ES-I3 (cell line): ENCODE data around the gene CDK8.

Experiments
- H3K36me3 ChIP-seq: 2 replicates; pipeline ENCODE4 v1.6.1; 2013; ENCODE audit warnings: mild to moderate bottlenecking, low read length, control low read depth, moderate library complexity; ENCODE audit not compliant: insufficient read depth
- H3K4me1 ChIP-seq: 2 replicates; pipeline ENCODE4 v1.6.1; 2013; ENCODE audit warnings: mild to moderate bottlenecking, control low read depth, low read length; ENCODE audit not compliant: insufficient read depth
- H3K9ac ChIP-seq: 2 replicates; pipeline ENCODE4 v1.6.1; 2013; ENCODE audit warnings: low read depth, mild to moderate bottlenecking, low read length, moderate library complexity
- H3K9me3 ChIP-seq: 2 replicates; pipeline ENCODE4 v1.6.1; 2013; ENCODE audit warnings: mild to moderate bottlenecking, low read length, moderate library complexity; ENCODE audit not compliant: control insufficient read depth, insufficient read depth

The CDK8 gene

GRCh38 chr13:26348966-26349365, 95.0 kb downstream of the CDK8 start:
- peaks cover 3% of the 10 kb centered on the region; the same call in 1 of the 2 replicates for H3K4me1 ChIP-seq
- H3K36me3 ChIP-seq: no peaks in the 10 kb centered on the region
- no peaks in the 10 kb centered on the region for H3K9me3 ChIP-seq
- no peak overlapping the region for H3K9ac ChIP-seq

DNA sequence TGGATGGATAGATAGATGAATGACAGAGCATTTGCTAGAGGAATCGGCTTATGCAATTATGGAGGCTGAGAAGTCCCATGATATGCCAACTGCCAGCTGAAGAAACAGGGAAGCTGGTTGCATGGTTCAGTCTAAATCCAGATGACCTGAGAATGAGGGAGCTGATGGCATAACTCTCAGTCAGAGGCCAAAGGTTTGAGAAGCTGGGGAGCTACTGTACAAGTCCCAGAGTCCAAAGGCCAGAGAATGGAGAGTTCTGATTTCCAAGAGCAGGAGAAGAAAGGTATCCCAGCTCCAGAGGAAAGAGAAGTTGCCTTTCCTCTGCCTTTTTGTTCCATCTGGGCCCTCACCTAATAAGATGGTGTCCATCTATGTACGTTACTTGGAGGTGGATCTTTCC, 108.3 kb downstream of the CDK8 start:
- no peak overlapping the region for H3K9ac ChIP-seq
- H3K9me3 ChIP-seq: no peaks in the 10 kb centered on the region
- no peaks in the 10 kb centered on the region for H3K36me3 ChIP-seq
- no peaks in the 10 kb centered on the region for H3K4me1 ChIP-seq

DNA sequence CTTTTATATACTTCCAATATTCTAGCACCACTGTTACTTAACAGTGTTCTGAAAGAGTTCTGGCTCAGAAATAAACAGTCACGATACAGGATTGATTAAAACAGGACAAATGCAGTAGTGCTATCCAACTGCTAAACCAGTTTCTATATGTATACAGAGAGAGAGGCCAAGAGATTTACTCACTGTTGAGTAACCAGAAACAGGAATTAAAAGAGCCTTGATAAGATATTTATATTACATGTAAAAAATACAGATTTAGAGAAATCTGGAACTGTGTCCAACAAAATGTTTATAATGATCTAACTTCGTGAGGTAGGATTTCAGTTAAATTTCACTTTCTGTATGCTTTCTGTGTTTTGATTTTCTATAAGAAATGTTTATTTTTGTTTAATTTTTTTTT, 116.6 kb downstream of the CDK8 start:
- H3K9ac ChIP-seq: no peak overlapping the region
- no peaks in the 10 kb centered on the region for H3K4me1 ChIP-seq
- H3K9me3 ChIP-seq: no peaks in the 10 kb centered on the region
- H3K36me3 ChIP-seq: no peaks in the 10 kb centered on the region

- Histone ChIP-seq H3K9me3 (no peaks in the 10 kb centered on the region), H3K36me3 (no peaks in the 10 kb centered on the region), H3K4me1 (no peaks in the 10 kb centered on the region), H3K9ac (no peak overlapping the region)
These were observed 118.8 kb downstream of the CDK8 start for GRCh38 chr13:26372747-26373146.

DNA sequence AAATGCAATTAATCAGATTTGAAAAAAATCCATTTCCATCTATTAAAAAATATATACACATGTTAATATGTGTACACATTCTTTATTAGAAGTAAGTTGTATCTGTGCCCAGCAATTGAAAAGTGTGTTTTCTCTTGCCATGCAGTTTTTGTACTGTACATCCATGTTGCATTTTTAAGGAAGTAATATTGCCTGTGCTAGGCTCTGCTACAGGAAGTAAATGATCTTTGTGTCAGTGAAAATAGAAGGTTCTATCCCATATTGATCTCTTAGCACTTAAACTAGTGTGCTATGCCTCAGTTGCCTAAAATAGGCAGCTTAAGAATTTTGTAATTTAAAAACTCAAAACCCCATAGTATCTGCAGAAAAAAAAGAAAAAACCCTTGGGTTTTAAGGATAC, 122.5 kb downstream of the CDK8 start:
- Histone ChIP-seq H3K9me3 (no peaks in the 10 kb centered on the region), H3K36me3 (no peaks in the 10 kb centered on the region), H3K9ac (no peak overlapping the region), H3K4me1 (no peaks in the 10 kb centered on the region)

- H3K36me3 ChIP-seq: no peaks in the 10 kb centered on the region
- no peaks in the 10 kb centered on the region for H3K9me3 ChIP-seq
- no peaks in the 10 kb centered on the region for H3K4me1 ChIP-seq
- no peak overlapping the region for H3K9ac ChIP-seq
These were observed 123.1 kb downstream of the CDK8 start for GRCh38 chr13:26377038-26377437.

DNA sequence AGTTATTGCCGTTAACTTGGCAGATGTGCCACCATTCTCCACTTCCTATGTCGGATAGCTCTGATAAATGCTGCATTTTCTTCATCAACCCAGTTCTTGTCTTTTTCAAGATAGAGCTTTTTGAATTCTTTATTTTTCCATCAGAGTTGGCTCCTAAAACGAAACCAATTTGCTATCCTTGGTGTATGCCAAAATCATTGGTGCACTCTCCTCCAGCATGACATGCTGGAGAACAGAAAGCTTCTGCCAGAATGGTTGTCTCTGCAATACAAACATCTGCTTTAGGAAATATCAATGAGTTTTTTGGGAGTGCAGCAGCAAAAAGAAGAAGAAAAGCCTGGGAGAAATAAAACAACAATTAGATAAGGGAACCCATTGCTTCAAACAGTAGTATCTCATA, 124.2 kb downstream of the CDK8 start:
- H3K9me3 ChIP-seq: no peaks in the 10 kb centered on the region
- no peaks in the 10 kb centered on the region; the same call in 1 of the 2 replicates for H3K36me3 ChIP-seq
- no peaks in the 10 kb centered on the region for H3K4me1 ChIP-seq

DNA sequence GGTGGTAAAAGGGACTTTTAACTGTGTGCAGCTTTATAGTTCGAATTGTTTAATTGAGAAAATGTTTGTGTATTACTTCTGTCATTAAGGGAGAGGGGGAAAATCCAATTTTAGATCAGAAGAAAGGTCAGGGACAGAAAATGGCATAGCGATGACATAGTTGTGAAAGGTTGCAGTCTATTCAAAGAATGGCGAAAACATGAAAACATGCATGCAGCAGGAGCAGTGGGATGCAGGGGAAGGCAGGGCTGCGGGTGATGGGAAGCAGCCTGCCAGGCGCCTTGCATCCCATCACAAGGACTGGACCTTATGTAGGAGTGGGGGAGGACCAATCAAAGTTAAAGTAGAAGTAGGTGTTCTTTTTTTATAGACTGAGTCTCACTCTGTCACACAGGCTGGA, 125.9 kb downstream of the CDK8 start:
- H3K4me1 ChIP-seq: no peaks in the 10 kb centered on the region
- H3K36me3 ChIP-seq: no peaks in the 10 kb centered on the region; the same call in 1 of the 2 replicates
- H3K9me3 ChIP-seq: no peaks in the 10 kb centered on the region
- H3K9ac ChIP-seq: no peak overlapping the region

More for the DNA sequence above, 124.2 kb downstream of the CDK8 start:
- H3K9ac ChIP-seq: no peak overlapping the region

DNA sequence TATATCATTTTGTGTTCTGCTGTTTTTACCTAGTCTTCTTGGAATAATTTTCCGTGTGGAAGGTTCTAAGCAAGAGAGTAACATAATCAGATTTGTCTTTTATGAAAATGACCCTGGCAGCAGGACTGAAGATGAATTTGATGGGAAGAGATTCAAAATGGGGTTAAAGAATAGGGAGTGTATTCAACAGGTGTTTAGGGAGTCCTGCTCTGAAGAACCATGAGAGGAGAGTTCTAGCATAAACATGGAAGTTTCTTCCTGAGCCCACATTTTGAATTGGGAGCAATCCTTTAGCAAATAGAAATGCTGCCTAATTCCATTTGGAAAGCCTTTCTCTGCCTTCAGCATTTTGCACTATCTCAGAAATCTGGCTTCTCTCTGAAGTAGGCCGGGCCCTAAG, 127.0 kb downstream of the CDK8 start:
- H3K9ac ChIP-seq: no peak overlapping the region
- H3K4me1 ChIP-seq: no peaks in the 10 kb centered on the region
- H3K36me3 ChIP-seq: no peaks in the 10 kb centered on the region; the same call in 1 of the 2 replicates
- no peaks in the 10 kb centered on the region for H3K9me3 ChIP-seq

DNA sequence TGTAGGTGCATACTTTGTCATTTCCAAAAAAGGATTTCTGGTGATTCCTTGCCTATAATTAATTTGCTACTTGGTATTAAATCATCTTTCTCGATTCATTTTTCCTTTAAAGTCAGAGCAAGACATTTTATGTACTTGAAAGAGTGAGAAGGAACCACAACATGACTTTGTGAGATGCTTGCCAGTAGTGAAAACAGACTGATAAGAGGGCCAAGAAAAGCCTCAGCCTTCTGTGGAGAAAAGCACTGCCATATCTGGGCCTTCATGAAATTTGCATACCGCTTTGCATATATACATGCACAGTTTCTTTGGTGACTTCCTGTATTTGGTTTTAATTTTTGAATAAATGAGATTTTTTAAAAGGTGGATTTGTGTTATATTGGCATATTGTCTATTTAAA, 128.4 kb downstream of the CDK8 start:
- Histone ChIP-seq H3K4me1 (no peaks in the 10 kb centered on the region), H3K9ac (no peak overlapping the region), H3K9me3 (no peaks in the 10 kb centered on the region), H3K36me3 (peaks cover 3% of the 10 kb centered on the region; the same call in 1 of the 2 replicates)

- peaks cover 3% of the 10 kb centered on the region; the same call in 1 of the 2 replicates for H3K36me3 ChIP-seq
- H3K4me1 ChIP-seq: no peaks in the 10 kb centered on the region
- H3K9me3 ChIP-seq: no peaks in the 10 kb centered on the region
- H3K9ac ChIP-seq: no peak overlapping the region
These were observed 128.9 kb downstream of the CDK8 start for GRCh38 chr13:26382835-26383234.

DNA sequence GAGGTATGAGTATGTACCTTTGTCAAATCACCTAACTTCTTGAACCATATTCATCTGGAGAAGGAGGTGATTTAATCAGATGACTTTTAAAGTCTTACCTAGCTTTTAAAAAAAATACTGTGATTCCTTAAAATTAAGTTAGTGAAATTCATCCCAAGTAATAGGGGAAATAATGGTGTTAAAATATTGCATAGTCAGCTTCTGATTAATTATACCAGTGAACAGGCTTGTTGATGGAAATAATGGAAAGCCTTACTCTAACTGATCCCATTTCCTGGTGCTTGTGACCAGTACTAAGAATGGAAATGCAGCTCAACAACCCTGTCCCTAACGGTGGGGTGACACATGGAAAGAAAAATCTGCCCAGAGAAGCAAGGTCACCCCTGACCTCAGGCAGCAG, 130.7 kb downstream of the CDK8 start:
- no peak overlapping the region for H3K9ac ChIP-seq
- H3K9me3 ChIP-seq: no peaks in the 10 kb centered on the region
- peaks cover 3% of the 10 kb centered on the region; the same call in 1 of the 2 replicates for H3K36me3 ChIP-seq
- H3K4me1 ChIP-seq: no peaks in the 10 kb centered on the region

DNA sequence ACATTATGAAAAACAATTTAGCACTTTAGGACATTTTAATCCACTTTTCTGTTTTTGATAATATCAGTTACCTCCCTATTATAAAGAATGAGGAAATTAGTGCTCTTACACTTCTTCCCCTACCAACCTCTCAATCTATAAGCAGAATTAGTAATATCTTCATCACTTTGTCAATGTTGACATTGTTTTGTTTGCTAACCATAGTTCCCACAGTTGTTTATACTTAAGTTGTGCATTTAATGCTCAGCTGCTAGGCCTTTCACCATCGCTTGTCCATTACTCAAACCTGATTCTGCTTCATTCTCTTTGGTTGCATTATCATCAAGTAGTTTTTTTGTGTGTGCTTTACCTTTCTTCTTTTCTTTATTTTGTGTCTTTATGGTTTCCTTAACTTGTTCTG, 132.1 kb downstream of the CDK8 start:
- Histone ChIP-seq H3K36me3 (peaks cover 3% of the 10 kb centered on the region; the same call in 1 of the 2 replicates), H3K9me3 (no peaks in the 10 kb centered on the region), H3K9ac (no peak overlapping the region), H3K4me1 (no peaks in the 10 kb centered on the region)

DNA sequence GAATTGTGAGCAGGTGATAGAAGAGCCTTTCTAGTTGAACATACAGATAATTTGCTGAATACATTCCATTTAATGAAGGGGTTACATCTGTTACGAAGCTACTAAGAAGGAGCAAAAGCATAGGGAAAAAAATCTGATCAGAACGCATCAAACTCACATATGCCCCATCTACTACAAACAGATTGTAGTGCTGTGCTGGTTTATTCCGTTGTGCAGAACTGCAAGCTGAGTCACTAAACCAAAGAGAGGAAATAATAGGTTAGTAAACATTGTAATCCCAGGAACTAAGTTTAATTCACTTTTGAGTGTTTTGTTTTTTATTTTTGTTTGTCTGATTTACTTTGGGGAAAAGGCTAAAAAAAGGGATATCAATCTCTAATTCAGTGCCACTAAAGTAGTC, 136.3 kb downstream of the CDK8 start:
- Histone ChIP-seq H3K36me3 (peaks cover 3% of the 10 kb centered on the region; the same call in 1 of the 2 replicates), H3K4me1 (no peaks in the 10 kb centered on the region), H3K9ac (no peak overlapping the region), H3K9me3 (no peaks in the 10 kb centered on the region)

DNA sequence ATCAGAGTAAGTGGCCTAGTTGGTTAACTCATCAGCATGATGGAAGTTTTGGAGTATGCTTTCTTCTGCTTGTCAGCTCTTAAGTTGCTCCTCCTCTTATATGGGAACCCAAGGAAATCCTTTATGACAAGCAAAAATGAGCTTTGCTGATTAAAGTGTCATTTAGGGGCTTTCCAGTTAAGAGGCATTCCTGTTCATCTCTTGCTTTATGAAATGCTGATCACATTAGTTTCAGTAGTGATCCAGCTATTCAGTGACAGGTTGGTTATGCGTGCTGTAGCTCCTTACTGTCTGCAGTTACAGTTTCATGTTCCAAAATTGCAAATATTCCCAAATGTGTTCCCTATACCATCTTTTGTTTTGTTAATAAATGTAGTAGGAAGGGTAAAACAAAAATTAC, 146.6 kb downstream of the CDK8 start:
- Histone ChIP-seq H3K9ac (no peak overlapping the region), H3K36me3 (no peaks in the 10 kb centered on the region)

GRCh38 chr13:26401069-26401468, 147.1 kb downstream of the CDK8 start:
- H3K4me1 ChIP-seq: no peaks in the 10 kb centered on the region
- H3K9ac ChIP-seq: no peak overlapping the region
- H3K36me3 ChIP-seq: no peaks in the 10 kb centered on the region
- no peaks in the 10 kb centered on the region for H3K9me3 ChIP-seq

More for the DNA sequence above, 146.6 kb downstream of the CDK8 start:
- no peaks in the 10 kb centered on the region for H3K4me1 ChIP-seq
- no peaks in the 10 kb centered on the region for H3K9me3 ChIP-seq
